LoVo (cell line): ENCODE measurements around the gene JOSD1.
"Not testable (repeated sequence)": the region's sequence is repeated elsewhere in the genome, so short reads cannot be mapped to it uniquely, and the experiment has no call there.

Experiments used
- DNase-seq: peaks from one replicate; pipeline ENCODE4 v3.0.0-alpha.2; 2016; ENCODE audit warnings: low spot score

The JOSD1 gene

DNA sequence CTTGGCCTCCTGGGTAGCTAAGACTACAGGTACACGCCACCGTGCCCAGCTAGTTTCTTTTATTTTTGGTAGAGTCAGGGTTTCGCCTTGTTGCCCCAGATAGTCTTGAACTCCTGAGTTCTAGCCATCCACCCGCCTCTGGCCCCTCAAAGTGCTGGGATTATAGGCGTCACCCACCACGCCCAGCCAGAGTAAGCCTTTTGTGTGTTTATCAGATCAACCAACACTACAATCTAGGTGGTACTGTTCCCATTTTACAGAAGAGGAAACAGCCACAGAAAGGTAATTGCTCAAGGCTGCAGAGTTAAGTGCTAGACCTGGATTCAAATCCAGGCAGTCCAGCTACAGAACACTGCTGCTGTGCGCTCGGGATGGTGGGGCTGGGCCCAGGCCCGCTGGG is 15.8 kb downstream of the JOSD1 start:
- DNase-seq, result no peak

DNA sequence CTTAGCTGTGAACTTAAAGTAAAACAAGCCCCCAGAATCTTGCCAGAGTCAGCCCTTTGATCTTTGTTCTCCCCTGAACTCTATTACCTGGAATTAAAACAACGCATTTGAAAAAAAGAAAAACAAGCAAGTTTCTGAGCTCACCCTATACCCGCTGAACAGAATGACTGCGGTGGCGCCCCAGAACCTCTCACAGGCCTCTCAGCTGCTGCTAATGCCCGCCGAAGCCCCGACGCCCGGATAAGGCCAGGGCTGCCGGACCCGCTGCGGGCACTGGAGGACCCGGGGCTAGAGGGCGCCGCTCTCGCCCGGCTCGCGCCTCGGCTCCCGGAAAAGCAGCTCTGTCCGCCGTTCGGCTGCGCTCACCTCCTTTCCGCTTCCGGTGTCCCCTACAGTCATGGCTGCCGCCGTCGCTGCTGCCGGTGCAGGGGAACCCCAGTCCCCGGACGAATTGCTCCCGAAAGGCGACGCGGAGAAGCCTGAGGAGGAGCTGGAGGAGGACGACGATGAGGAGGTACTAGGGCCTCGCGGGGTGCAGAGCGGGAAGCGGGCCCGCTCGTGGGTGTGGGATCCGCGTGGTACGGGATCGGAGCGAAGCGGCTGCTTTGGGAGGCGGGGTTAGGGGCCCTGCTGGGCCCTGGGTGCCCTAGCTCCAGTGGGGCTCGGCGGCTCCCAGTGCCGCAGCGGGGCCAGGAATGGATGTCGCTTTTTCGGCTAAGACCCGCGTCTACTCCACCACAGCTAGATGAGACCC is 19.0 kb downstream of the JOSD1 start, which contains the start of gene TOMM22:
Gene TOMM22 (plus strand): TSS at position 376 of the 754 bp plus-strand sequence. CDS start 22 bp downstream, at position 398.
- DNase-seq, result peak; percentile 91

DNA sequence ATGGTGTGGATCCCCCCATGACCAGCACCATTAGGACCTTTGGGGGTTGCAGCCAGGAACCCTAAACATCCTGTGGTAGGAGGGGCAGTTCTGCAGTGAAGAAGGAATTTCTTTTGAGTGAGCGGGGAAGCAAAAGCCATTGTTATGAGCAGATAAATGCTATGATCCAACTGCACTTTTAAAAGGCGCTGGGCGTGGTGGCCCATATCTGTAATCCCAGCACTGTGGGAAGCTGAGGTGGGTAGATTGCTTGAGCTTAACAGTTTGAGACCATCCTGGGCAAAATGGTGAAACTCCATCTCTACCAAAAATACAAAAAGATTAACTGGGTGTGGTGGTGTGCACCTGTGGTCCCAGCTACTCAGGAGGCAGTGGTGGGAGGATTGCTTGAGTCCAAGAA is 24.9 kb downstream of the JOSD1 start:
- DNase-seq, result no peak

DNA sequence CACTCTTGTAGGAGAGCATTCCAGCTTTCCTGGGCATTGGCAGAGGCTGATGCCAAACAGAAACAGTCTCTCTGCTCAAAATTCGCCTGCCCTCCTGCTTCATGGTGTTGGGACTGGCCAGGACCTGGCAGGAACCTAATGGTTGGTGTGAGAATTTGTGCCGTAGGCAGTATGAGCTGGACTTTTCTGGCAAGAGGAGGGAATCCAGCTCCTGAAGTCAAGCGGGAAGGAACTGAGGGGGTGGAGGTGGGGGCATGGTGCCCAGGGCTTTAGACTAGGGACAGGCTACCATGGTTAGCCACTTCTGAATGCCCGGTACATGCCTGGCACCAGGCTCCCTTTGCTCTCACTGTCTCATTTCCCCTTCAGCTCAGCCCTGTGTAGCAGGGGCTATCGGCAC is 25.9 kb downstream of the JOSD1 start:
- no peak for DNase-seq

DNA sequence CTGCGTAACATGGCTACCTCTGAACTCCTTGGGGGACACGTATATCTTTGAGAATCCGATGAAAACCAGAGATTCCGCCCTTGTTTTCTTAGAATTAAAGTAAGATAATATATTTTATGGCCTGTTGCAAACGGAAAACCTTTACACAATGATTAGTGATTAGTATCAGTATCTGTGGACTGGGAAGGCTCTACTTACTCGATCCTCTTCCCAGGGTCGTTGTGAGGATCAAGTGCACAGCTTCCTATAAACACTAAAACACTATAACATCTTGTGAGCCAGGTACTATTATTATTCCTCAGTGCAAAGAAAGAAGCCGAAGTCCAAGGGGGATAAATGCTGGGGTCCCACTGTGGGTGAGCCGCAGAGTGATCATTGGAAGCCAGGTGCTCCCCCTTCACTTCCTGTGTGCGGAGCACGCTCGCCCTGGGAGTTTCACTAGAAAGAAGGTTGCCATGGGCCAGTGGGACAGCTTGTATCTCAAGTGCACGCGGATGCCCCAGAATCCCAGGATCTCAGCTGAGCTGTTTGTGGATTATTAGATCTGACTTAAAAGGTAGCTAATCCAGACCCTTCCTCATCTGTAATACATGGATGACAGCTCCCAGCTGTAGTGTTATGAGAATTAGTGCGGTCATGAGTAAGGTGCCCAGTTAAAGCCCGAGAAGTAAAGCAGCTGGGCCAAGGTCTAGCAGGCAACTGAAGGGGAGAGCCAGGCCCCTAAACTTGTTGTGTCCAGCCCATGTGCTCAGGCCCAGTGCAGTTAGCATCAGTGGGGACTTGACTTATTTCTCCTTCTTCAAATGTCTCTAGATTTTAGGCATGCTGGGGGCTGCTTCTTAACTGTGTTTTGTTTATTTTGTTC is 43.5 kb downstream of the JOSD1 start:
- peak; percentile 24 for DNase-seq

DNA sequence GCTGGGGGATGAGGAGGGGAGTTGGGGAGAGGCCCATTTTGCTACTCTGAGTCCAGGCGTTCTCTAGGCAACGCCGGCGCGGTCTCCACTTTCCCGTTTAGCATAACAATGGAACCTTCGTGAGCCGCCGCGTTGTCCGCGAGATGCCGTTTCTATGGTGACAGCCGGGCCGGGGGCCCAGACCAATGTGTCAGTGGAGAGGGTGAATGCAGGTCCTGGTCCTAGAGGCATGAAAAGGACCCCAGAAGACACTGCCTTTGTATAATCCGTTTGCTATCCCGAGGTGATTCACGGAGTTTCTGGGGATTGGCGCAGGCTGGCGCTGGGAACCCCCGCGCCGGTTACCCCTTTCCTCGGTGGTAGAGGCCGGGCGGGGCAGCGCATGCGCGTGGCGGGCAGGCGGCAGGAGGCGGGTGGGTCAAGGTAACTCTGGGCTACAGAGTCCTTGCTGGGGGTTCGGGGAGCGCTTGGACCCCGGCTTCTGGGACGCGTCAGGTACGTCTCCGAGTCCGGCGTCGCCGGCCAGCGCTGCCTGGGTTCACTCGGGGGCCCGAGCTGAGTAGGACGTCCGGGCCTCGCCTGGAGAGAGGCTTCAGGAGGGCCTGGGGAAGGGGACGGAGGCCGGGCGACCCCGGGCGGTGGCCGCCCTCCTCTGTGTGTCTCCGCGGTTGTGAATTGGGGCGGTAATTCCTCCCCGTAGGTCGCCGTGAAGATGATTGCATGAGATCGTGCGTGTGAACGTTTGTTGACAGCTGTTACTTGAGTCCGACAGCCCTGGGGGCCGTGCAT is 44.3 kb downstream of the JOSD1 start, which contains the start of the genes CBY1 and FAM227A:
Gene CBY1 (plus strand): TSS at position 383 of the 789 bp plus-strand sequence. CDS start 11,417 bp downstream, outside the sequence.
Gene FAM227A (minus strand): TSS at position 137 of the 789 bp plus-strand sequence. CDS start 6,224 bp downstream, outside the sequence.
- peak; percentile 93 for DNase-seq

DNA sequence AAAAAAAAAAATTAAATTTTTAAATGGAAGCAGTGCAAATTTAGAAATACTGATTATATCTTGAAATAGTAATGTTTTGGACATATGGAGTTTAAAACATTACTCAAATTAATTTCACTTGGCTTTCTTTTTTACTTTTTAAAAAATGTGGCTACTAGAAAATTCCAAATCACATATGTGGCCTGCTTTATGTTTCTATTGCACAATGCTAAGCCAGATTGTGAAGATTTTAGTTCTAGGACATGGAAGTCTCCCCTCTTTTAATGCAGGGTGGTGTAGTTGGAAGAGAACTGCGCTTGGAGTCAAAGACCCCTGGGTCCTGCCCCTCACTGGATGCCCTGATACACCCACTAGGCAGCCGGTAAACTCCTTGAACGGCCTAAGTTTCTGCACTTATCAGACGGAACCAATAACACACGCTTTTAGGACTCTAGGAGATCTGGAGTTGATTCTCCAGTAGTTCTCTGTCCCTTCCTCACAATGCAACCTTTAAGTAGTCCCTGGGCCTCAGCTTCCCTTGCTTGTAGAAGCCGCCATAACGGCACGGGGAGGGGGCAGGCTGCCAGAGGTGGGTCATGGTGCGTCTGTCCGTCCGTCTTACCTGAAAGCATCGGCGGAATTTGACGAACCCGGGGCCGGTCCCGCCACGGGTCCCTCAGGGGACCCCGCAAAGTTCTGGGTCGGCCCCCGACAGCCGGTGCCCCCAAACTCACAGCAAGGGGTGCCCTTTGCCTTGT is 45.1 kb downstream of the JOSD1 start:
- peak; percentile 2 for DNase-seq

DNA sequence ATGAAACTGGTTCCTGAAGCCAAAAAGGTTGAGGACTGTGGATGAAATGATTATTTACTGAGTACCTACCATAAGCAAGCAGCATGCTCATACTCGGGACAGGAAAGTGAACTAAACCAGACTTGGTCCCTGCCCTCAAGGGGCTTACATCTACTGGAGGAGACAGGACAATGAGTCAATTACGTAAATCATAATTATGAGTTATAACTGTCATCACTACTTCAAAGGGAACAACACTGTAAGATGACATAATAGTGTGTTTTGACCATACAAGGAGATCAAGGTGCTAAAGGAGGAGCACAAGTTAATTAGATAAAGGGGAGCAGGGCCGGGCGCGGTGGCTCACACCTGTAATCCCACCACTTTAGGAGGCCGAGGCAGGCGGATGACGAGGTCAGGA is 47.0 kb downstream of the JOSD1 start:
- no peak for DNase-seq

DNA sequence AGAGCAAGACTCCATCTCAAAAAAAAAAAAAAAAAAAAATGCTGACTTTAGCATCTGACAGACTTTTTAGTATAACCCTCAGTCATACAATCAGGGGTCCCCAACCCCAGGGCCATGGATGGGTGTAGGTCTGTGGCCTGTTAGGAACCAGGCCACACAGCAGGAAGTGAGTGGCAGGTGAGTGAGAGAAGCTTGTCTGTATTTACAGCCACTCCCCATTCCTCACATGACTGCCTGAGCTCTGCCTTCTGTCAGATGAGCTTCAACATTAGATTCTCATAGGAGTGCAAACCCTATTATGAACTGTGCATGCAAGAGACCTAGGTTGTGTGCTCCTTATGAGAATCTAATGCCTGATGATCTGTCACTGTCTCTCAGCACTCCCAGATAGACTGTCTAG is 47.9 kb downstream of the JOSD1 start:
- DNase-seq, result no peak

DNA sequence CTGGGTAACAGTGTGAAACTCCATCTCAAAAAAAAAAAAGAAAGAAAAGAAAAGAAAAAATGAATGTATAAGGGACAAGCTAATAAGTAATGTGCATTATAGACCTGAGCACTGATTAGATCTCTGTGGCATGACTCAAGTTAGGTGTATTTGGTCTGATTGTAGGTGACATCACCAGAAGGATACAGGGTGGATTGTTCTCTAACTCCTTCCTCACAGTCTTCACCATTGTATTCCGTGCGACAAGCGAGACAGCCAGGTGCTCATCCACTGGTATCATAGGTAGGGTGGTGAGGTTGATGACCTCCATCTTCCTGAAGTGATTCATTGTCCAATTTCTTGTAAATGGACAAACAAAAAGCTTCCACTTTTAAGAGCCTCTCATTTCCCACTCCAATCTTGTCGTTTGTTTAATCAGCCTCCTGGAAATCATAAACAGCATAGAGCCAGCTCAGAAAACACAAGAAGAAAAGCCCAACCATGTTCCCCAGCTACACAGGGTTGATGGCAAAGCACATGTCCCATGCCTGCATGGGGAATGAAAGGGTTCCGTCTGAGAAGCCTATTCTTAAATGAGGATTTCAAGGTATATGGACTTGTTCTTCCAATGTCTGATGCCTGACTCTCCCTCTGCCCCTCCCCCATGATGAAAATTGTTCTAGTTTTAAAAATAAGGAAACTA is 50.8 kb downstream of the JOSD1 start:
- no peak for DNase-seq

DNA sequence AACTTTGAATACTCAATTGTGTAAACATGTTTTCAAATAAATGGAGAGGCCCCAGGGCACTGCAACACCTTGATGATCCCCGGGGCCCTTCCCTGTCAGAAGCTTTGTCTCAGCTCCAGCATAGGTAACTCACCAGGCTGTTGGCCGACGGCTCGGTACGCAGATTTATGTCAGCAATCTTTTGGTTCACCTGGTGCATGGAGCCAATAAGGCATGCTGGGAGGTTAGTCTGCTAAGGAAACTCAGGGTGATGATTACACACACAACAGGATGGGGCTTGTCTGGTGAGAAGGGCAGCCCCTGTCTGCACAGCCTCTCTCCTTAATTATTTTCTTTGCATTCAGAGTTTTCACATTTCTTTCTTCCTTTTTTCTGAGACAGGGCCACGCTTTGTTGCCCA is 55.3 kb downstream of the JOSD1 start:
- DNase-seq, result no peak

DNA sequence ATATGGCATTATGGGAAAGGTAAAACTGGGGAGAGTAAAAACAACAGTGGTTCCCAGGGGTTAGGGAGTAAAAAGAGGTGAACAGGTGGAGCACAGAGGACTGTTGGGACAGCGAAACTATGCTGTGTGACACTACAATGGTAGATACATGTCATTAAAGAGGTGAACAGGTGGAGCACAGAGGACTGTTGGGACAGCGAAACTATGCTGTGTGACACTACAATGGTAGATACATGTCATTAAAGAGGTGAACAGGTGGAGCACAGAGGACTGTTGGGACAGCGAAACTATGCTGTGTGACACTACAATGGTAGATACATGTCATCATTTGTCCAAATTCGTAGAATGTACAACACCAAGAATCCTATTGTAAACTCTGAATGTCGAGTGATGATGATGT is 56.5 kb downstream of the JOSD1 start:
- not testable (repeated sequence) for DNase-seq

DNA sequence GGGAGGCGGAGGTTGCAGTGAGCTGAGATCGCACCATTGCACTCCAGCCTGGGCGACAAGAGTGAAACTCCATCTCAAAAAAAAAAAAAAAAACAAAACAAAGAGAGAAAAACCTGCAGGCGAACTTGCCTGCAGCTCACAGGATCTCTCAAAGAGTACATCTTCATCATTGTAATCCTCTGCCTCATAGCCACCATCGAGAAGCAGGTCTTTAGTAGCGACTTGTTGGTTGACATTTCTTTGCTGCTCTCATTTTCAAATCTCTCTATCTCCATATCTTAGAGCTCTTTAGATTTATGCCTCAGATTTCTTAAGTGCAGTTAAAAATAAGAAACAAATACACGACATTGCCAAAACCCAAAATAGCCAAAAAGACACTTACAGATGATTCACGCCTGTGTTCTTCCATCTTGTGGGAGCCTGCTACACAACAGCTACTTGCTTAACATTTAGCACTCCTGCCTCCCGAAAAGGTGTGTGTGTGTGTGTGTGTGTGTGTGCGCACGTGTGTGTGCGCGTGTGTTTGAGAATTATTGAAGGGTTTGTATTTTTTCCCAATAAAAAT is 59.2 kb downstream of the JOSD1 start:
- no peak for DNase-seq

DNA sequence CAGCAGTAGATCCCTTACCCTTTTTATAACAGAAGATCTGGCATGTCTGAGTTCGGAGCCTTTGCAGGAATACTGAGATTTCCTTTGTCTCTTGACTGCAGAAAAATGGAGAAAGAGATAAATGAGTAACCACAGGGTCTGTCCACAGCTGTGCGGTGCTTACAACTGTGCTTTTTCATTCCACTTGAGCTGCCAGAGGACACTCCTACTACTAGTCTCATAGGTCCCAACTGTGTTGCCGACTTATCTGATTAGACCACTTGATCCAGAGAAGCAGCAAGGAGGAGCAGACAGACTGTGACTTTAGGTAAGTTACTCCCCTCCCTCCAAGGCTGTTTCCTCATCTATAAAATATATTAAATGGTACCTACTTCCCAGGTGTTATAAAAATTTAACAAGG is 62.0 kb downstream of the JOSD1 start:
- no peak for DNase-seq

DNA sequence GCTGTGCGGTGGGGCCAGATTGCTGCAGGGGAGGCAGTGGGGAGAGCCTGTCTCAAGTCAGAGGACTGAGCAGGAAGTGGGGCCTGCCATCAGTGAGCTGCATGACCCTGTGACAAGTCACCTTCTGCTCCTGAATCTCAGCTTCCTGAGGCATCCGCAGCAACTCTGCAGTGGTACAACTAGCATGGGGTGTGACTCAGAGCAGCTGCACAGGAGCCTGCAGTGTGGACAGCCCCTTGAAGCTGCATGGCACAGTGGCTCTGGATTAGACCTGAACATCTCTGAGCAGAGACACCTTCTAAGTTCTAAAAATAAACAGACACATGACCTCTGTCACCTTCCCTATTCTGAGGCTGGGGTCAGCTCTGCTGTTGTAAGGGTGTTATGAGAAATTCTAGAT is 62.5 kb downstream of the JOSD1 start:
- no peak for DNase-seq
